Osteocyte (in vitro differentiated cells): ENCODE data around the gene KCNN4. TPM values are rescaled to one million over a fixed set of nuclear protein-coding genes. Genes with fewer than 3 reads are reported as not detected.

Experiments
- DNase-seq: peaks from one replicate; pipeline ENCODE4 v3.0.0; 2021; ENCODE audit warnings: mixed read lengths; ENCODE audit not compliant: unreplicated experiment; ENCODE audit errors: extremely low spot score
- H3K27ac Mint-ChIP-seq: one replicate; pipeline ENCODE4 v1.8.0; 2021; ENCODE audit warnings: mild to moderate bottlenecking, mixed read lengths; ENCODE audit not compliant: unreplicated experiment
- H3K27me3 Mint-ChIP-seq: one replicate; pipeline ENCODE4 v1.8.0; 2021; ENCODE audit warnings: mixed read lengths; ENCODE audit not compliant: unreplicated experiment
- H3K36me3 Mint-ChIP-seq: one replicate; pipeline ENCODE4 v1.8.0; 2021; ENCODE audit warnings: mixed read lengths; ENCODE audit not compliant: unreplicated experiment
- H3K4me1 Mint-ChIP-seq: one replicate; pipeline ENCODE4 v1.8.0; 2021; ENCODE audit warnings: mixed read lengths; ENCODE audit not compliant: unreplicated experiment
- H3K4me3 Mint-ChIP-seq: one replicate; pipeline ENCODE4 v1.8.0; 2021; ENCODE audit warnings: mild to moderate bottlenecking, moderate library complexity, mixed read lengths; ENCODE audit not compliant: unreplicated experiment
- H3K9me3 Mint-ChIP-seq: one replicate; pipeline ENCODE4 v1.8.0; 2021; ENCODE audit warnings: mixed read lengths; ENCODE audit not compliant: unreplicated experiment
- total RNA-seq: library from RNA; stranded (reverse); gene quantifications from 2 replicates; pipeline ENCODE4 v1.2.1, GENCODE V29; 2021
- TF ChIP-seq, protein P1 (sequence below): fragments of 200-600 bp; sonication (generic); IDR thresholded peaks from 2 replicates; pipeline ENCODE4 v1.5.0; 2021; ENCODE audit warnings: antibody characterized with exemption, mild to moderate bottlenecking, moderate library complexity

Gene KCNN4
- total RNA-seq, 1 donor from 2014 or later: 0.64 TPM

DNA sequence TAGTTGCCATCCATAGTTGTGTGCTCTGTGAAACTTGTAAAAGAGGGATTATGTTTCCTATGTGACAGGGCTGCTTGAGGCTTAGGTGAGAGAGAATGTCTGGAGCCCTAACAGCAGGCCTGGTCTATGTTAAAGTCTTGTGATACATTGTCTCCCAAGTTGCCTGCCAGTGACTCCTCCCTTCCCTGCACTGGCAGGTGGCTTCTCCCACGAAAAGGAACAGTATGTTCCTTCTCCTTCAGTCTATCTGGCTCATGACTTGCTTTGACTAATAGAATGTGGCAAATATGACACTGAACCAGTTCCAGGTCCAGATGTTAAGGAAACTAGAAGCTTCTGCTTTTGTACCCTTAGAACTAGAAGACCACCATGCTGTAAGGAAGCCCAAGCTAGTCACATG is 5.9 kb upstream of the KCNN4 start:
- Mint-ChIP-seq H3K4me3 (no peak overlapping the region), H3K27me3 (peaks cover 16% of the 10 kb centered on the region), H3K4me1 (peaks cover 20% of the 10 kb centered on the region), H3K9me3 (no peaks in the 10 kb centered on the region), H3K27ac (no peak overlapping the region), H3K36me3 (no peaks in the 10 kb centered on the region)
- TF ChIP-seq, protein P1, sequence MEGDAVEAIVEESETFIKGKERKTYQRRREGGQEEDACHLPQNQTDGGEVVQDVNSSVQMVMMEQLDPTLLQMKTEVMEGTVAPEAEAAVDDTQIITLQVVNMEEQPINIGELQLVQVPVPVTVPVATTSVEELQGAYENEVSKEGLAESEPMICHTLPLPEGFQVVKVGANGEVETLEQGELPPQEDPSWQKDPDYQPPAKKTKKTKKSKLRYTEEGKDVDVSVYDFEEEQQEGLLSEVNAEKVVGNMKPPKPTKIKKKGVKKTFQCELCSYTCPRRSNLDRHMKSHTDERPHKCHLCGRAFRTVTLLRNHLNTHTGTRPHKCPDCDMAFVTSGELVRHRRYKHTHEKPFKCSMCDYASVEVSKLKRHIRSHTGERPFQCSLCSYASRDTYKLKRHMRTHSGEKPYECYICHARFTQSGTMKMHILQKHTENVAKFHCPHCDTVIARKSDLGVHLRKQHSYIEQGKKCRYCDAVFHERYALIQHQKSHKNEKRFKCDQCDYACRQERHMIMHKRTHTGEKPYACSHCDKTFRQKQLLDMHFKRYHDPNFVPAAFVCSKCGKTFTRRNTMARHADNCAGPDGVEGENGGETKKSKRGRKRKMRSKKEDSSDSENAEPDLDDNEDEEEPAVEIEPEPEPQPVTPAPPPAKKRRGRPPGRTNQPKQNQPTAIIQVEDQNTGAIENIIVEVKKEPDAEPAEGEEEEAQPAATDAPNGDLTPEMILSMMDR: no peak
- no peak for DNase-seq

DNA sequence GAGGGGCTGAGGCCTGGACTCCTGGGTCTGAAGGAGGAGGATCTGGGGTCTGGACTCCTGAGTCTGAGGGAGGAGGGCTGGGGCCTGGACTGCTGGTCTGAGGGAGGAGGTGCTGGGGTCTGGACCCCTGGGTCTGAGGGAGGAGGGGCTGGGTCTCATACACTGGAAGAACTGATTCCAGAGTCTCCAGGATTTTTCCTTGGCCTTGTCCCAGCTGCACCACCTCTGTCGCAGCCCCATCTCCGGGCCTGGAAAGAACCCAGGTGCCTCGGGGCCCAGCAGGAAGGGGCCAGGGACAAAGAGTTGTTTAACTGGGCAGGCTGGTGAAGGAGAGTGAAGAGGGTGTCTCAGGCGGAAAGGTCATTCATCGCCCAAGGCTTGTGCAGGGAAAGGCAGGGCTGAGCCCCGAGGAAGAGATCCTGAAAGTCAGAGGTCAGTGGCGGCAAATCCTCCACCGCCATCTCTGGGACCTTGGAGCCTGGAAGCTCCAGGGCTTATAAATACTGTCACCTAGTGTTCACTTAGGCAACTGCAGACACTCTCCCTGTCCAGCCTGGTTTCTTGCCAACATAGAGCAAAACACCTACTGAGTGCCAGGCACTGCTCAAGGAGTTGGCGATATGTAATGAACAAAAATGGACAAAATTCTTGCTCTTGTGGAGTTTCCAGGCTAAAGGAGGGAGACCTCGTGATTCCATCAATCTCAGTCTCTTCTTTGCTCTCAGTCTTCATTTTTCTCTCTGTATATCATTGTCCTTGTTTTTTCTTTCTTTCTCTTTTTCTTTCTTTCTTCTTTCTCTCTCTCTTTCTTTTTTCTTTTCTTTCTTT is 4.4 kb upstream of the KCNN4 start:
- Mint-ChIP-seq H3K27me3 (peaks cover 11% of the 10 kb centered on the region), H3K9me3 (no peaks in the 10 kb centered on the region), H3K4me1 (peaks cover 33% of the 10 kb centered on the region), H3K27ac (peak overlapping the region; percentile 49), H3K4me3 (no peak overlapping the region), H3K36me3 (no peaks in the 10 kb centered on the region)
- TF ChIP-seq, protein P1: peak; percentile 98
- DNase-seq: no peak

DNA sequence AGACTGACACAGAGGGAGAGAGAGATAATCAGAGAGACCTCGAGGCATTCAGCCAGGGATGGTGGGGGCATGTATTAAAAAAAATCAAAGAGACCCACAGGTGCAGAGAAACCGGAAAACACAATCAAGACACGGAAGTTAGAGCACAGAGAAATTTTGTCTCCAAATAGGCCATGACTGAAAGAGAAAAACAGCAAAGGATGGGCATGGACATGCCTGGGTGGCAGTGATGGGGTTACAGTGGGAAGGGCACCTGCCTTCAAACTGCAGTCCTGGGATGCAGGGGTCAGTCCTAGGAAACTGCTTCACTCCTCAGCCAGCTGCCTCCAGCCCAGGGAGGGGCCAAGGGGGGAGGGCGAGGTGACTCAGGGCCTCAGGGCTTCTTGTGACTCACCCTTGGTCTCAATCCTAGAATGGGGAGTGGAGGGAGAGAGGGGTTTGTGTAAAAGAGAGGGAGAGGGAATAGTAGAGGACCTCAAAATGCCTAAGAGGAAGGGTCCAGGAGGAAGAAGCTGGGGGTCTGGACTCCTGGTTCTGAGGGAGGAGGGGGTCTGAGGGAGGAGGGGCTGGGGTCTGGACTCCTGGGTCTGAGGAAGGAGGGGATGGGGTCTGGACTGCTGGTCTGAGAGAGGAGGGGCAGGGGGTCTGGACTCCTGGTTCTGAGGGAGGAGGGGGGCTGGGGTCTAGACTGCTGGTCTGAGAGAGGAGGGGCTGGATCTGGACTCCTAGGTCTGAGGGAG is 3.6 kb upstream of the KCNN4 start:
- peaks cover 41% of the 10 kb centered on the region for H3K4me1 Mint-ChIP-seq
- H3K36me3 Mint-ChIP-seq: no peaks in the 10 kb centered on the region
- no peak overlapping the region for H3K4me3 Mint-ChIP-seq
- DNase-seq: no peak
- TF ChIP-seq, protein P1: no peak
- H3K9me3 Mint-ChIP-seq: no peaks in the 10 kb centered on the region
- peaks cover 5% of the 10 kb centered on the region for H3K27me3 Mint-ChIP-seq
- peak overlapping the region; percentile 12 for H3K27ac Mint-ChIP-seq

DNA sequence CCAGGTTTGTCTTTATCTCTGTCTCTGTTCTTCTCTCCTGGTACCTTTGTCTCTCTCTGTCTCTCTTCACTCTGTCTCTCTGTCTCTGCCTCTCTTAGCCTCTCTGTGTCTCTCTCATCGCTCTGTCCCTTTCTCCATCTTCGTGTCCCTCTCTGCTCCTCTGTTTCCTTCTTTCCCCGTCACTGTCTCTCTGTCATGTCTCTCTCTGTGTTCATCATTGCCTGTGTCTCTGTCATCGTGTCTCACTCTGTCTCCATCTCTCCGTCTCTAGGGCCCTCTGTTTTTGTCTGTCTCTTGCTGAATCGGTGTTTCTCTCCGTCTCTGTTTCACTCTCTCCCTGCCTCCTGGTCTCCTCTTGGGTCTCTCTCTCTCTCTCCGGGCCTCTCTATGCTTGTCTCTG is 2.9 kb upstream of the KCNN4 start:
- Mint-ChIP-seq H3K4me3 (no peak overlapping the region), H3K36me3 (no peaks in the 10 kb centered on the region), H3K4me1 (peaks cover 43% of the 10 kb centered on the region), H3K27ac (no peak overlapping the region), H3K27me3 (peaks cover 3% of the 10 kb centered on the region), H3K9me3 (no peaks in the 10 kb centered on the region)
- TF ChIP-seq, protein P1: no peak
- DNase-seq: no peak

DNA sequence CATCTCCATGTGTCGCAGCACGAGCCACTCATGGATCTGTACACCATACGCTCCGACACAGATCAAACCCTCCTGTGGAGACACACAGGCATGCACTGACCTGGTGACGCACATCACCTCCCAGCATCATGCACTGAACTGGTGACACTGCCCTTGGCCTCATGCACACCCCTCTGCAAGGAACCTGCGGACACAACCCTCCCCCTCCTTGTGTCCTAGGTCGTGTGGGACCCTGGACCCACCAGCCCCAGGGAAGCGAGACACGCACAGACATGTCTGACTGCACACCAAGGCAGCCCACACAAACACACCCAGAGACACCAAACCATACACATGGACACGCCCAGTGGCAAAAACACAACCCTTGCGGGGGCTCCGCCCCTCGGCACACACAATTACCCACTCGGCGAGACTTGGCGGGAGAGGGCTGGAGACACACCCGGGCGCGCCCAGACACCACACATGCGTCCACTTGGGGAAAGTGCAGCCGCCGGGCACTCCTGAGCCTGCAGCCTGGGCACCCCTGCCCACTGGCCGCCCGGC is 2.0 kb upstream of the KCNN4 start:
- no peaks in the 10 kb centered on the region for H3K9me3 Mint-ChIP-seq
- no peak for DNase-seq
- H3K27ac Mint-ChIP-seq: no peak overlapping the region
- TF ChIP-seq, protein P1: no peak
- H3K36me3 Mint-ChIP-seq: no peaks in the 10 kb centered on the region
- H3K4me1 Mint-ChIP-seq: peaks cover 50% of the 10 kb centered on the region
- H3K4me3 Mint-ChIP-seq: no peak overlapping the region
- peaks cover 2% of the 10 kb centered on the region for H3K27me3 Mint-ChIP-seq
